SH-SY5Y (cell line): Measurements from ENCODE around the gene SLC35E2B.

Experiments used
- GATA2 ChIP-seq: IDR thresholded peaks from 2 replicates; pipeline ENCODE4 v1.6.1; 2011; ENCODE audit warnings: mild to moderate bottlenecking, low read depth, low read length
- GATA3 ChIP-seq: IDR thresholded peaks from 2 replicates; pipeline ENCODE4 v1.6.1; 2011; ENCODE audit warnings: low read depth, mild to moderate bottlenecking, low read length, moderate library complexity

GRCh38 chr1:1617925-1618324 is 74.7 kb downstream of the SLC35E2B start:
- no peak for TF ChIP-seq GATA3
- TF ChIP-seq GATA2, result no peak
